Endothelial cell of umbilical vein (primary cell): ENCODE measurements around the gene TMEM158. TPM values are rescaled to one million over a fixed set of nuclear protein-coding genes. Genes with fewer than 3 reads are reported as not detected.

Experiments
- BruUV-seq: library from RNA; stranded (reverse); fragments of 400-500 nt; replicated peaks from 2 replicates; lab custom pipeline; 2021; lab: Mats Ljungman, UMichigan
- CTCF ChIA-PET: fragments of 300-600, 350-600 bp; sonication (Branson Sonifier 250); formaldehyde crosslinking; loops from one replicate; lab custom pipeline; 2021; ENCODE audit warnings: antibody characterized with exemption, inconsistent platforms; lab: Charles Lee
- POLR2A ChIA-PET: fragments of 300-600, 350-600 bp; sonication (Branson Sonifier 250); formaldehyde crosslinking; loops from one replicate; lab custom pipeline; 2021; ENCODE audit warnings: antibody characterized with exemption, inconsistent platforms; lab: Charles Lee
- DNase-seq: peaks from one replicate; pipeline ENCODE4 v3.0.0-alpha.2; 2011; ENCODE audit warnings: low read depth, low spot score
- FAIRE-seq: peaks from 2 replicates; lab custom pipeline; 2011; peaks lifted over from hg19 to GRCh38; lab: Jason Lieb, UNC
- H2AFZ ChIP-seq: 2 replicates; pipeline ENCODE4 v1.6.0; 2012; ENCODE audit warnings: low read depth, low read length, control low read depth, inconsistent platforms
- H3K27ac ChIP-seq: 2 replicates; pipeline ENCODE4 v1.5.1; 2011; ENCODE audit warnings: low read depth, mild to moderate bottlenecking, control low read depth, low read length, moderate library complexity; ENCODE audit not compliant: insufficient read depth
- H3K27me3 ChIP-seq, 2 experiments: 2 replicates each; pipeline versions ENCODE4 v1.6.0 to v1.6.1; 2011; ENCODE audit warnings: low read length in 2 of 2, mixed read lengths in 1 of 2; ENCODE audit not compliant: control insufficient read depth in 2 of 2, insufficient read depth in 2 of 2
- H3K36me3 ChIP-seq, 2 experiments: 2 replicates in 1 of 2; 3 replicates in 1 of 2; pipeline ENCODE4 v1.5.1; 2011; ENCODE audit warnings: low read length in 2 of 2, mild to moderate bottlenecking in 1 of 2, moderate library complexity in 1 of 2; ENCODE audit not compliant: control insufficient read depth in 2 of 2, insufficient read depth in 2 of 2; ENCODE audit errors: extremely low read depth in 1 of 2
- H3K4me1 ChIP-seq: 3 replicates; pipeline ENCODE4 v1.5.1; 2011; ENCODE audit warnings: mild to moderate bottlenecking, low read length; ENCODE audit not compliant: control insufficient read depth, insufficient read depth; ENCODE audit errors: extremely low read depth
- H3K4me2 ChIP-seq: 2 replicates; pipeline ENCODE4 v1.6.1; 2011; ENCODE audit warnings: low read length, control low read depth, mixed read lengths; ENCODE audit not compliant: insufficient read depth
- H3K4me3 ChIP-seq, 3 experiments: fragments of 200-600 bp in 1 of 3; sonication (generic), shearing (Covaris generic) in 1 of 3; replicated peaks in 1 of 3; 2 replicates each; pipeline ENCODE4 v1.5.1; 2011 to 2016; ENCODE audit warnings: control low read depth in 3 of 3, low read length in 3 of 3, mild to moderate bottlenecking in 2 of 3, inconsistent platforms in 1 of 3, low read depth in 1 of 3, moderate library complexity in 1 of 3; ENCODE audit not compliant: insufficient read depth in 1 of 3
- H3K79me2 ChIP-seq: 2 replicates; pipeline ENCODE4 v1.6.0; 2012; ENCODE audit warnings: low read length, inconsistent platforms; ENCODE audit not compliant: control insufficient read depth, insufficient read depth
- H3K9ac ChIP-seq: replicated peaks from 2 replicates; pipeline ENCODE3; 2011; ENCODE audit warnings: low read length, control low read depth; ENCODE audit not compliant: insufficient read depth; ENCODE audit errors: extremely low read depth
- H3K9me1 ChIP-seq: replicated peaks from 3 replicates; pipeline ENCODE4 v1.6.0; 2011; ENCODE audit warnings: mild to moderate bottlenecking, low read length; ENCODE audit not compliant: control insufficient read depth, insufficient read depth; ENCODE audit errors: extremely low read depth
- H3K9me3 ChIP-seq: replicated peaks from 2 replicates; pipeline ENCODE4 v1.5.1; 2012; ENCODE audit warnings: low read length, inconsistent platforms; ENCODE audit not compliant: control insufficient read depth, insufficient read depth
- H4K20me1 ChIP-seq: replicated peaks from 2 replicates; pipeline ENCODE3; 2011; ENCODE audit warnings: mild to moderate bottlenecking, low read length; ENCODE audit not compliant: control insufficient read depth, insufficient read depth; ENCODE audit errors: extremely low read depth
- CTCF ChIP-seq, 2 donors: IDR thresholded peaks; 1 replicate in 1 of 2; 2 replicates in 1 of 2; pipeline ENCODE4 v1.5.1; 2011; ENCODE audit warnings: low read length in 2 of 2, mild to moderate bottlenecking in 2 of 2, moderate library complexity in 2 of 2, control low read depth in 1 of 2, inconsistent platforms in 1 of 2, low read depth in 1 of 2; ENCODE audit not compliant: insufficient read depth in 1 of 2; ENCODE audit errors: extremely low read depth in 1 of 2
- EZH2 ChIP-seq: IDR thresholded peaks from 2 replicates; pipeline ENCODE4 v1.6.1; 2012; ENCODE audit warnings: borderline replicate concordance, low read depth, mild to moderate bottlenecking, moderate library complexity, low read length, inconsistent platforms; ENCODE audit not compliant: severe bottlenecking
- FOS ChIP-seq: IDR thresholded peaks from 2 replicates; pipeline ENCODE4 v1.6.1; 2011; ENCODE audit warnings: mild to moderate bottlenecking, low read length, moderate library complexity, borderline replicate concordance; ENCODE audit not compliant: insufficient read depth
- GATA2 ChIP-seq: IDR thresholded peaks from 2 replicates; pipeline ENCODE4 v1.7.0; 2011; ENCODE audit warnings: low read depth, mild to moderate bottlenecking, moderate library complexity, mixed read lengths, low read length; ENCODE audit not compliant: insufficient read length, insufficient read depth
- JUN ChIP-seq: IDR thresholded peaks from 2 replicates; pipeline ENCODE4 v1.6.1; 2011; ENCODE audit warnings: borderline replicate concordance, low read depth; ENCODE audit not compliant: insufficient read length, insufficient read depth
- MAX ChIP-seq: IDR thresholded peaks from 2 replicates; pipeline ENCODE4 v1.6.1; 2011; ENCODE audit not compliant: insufficient read depth, insufficient read length
- MYC ChIP-seq: IDR thresholded peaks from one replicate; pipeline ENCODE4 v1.6.1; 2011; ENCODE audit warnings: mild to moderate bottlenecking, low read depth, low read length
- POLR2A ChIP-seq: IDR thresholded peaks from 2 replicates; pipeline ENCODE4 v1.6.1; 2012; ENCODE audit warnings: low read depth, mild to moderate bottlenecking, control low read depth, low read length
- POLR2AphosphoS5 ChIP-seq: IDR thresholded peaks from 2 replicates; pipeline ENCODE4 v1.6.1; 2012; ENCODE audit warnings: low read depth, mild to moderate bottlenecking, control low read depth, low read length, moderate library complexity; ENCODE audit not compliant: insufficient read depth
- dilution Hi-C: fragments of 300-500 bp; cut with MboI; formaldehyde crosslinking; loops from one replicate; pipeline ENCODE4 v1.15.0; 2019; ENCODE audit warnings: low sequenced_read_pairs; ENCODE audit not compliant: extremely low pct_ligation_motif_present
- intact Hi-C: fragments of 100-400 bp; cut with micrococcal nuclease; formaldehyde crosslinking; loops from one replicate; pipeline ENCODE4 v1.10.0; 2022
- polyA plus RNA-seq, 4 experiments: library from polyadenylated mRNA; depleted of rRNA in 3 of 4; stranded (reverse) in 3 of 4; unstranded in 1 of 4; fragments of >200 nt; gene quantifications; 2 replicates each; pipeline versions ENCODE4 v1.2.1 to v1.2.3, GENCODE V29; 2011 to 2012; ENCODE audit warnings: missing spikeins in 1 of 4
- total RNA-seq: library from RNA; stranded (reverse); gene quantifications from 2 replicates; pipeline ENCODE4 v1.2.3, GENCODE V29; 2021

TMEM158 gene
- total and polyA plus RNA-seq, 2 donors (not counting 3 experiments of a cell fraction or from before 2014, with no cell fraction given), result 0.15 to 0.42 TPM

- no peak for FAIRE-seq
- no peaks in the 10 kb centered on the region for H3K9me3 ChIP-seq
- H3K36me3 ChIP-seq, result no peaks in the 10 kb centered on the region
- no peak overlapping the region for H3K4me3 ChIP-seq
- ChIA-PET CTCF (interaction anchor here (1.3 kb wide), 1 partner anchor 18 kb away, joined by 3 read pairs; no protein-coding TSS in a partner anchor), POLR2A (no interaction called here)
- dilution Hi-C loops, result no loop called here
- BruUV-seq, result no TSS peak
- no peaks in the 10 kb centered on the region for H4K20me1 ChIP-seq
- H3K4me1 ChIP-seq, result no peaks in the 10 kb centered on the region
- intact Hi-C loops, result no loop called here
- H3K4me2 ChIP-seq, result no peak overlapping the region
- no peaks in the 10 kb centered on the region for H3K79me2 ChIP-seq
- no peak overlapping the region for H2AFZ ChIP-seq
- no peak overlapping the region for H3K9ac ChIP-seq
- TF ChIP-seq FOS (no peak), MYC (no peak), POLR2AphosphoS5 (no peak), JUN (no peak), EZH2 (no peak), CTCF (IDR thresholded peaks at IDR 0.05; ENCODE audit: extremely low read depth in 1 of 2, insufficient read depth in 1 of 2, low read depth in 1 of 2, low read length in 2 of 2) (no peak), GATA2 (no peak), POLR2A (no peak), MAX (no peak)
- peaks cover 0 to 2% of the 10 kb centered on the region in 2 experiments for H3K27me3 ChIP-seq
- no peak for DNase-seq
- no peaks in the 10 kb centered on the region for H3K9me1 ChIP-seq
- H3K27ac ChIP-seq, result no peak overlapping the region
These were observed 20.2 kb upstream of the TMEM158 start for GRCh38 chr3:45246241-45246640.
